ENCODE measurements around the gene NTN4. TPM values are rescaled to one million over a fixed set of nuclear protein-coding genes. Genes with fewer than 3 reads are reported as not detected.
A peak's percentile ranks its signal among the peaks of the same experiment; 100 is the strongest.

The NTN4 gene
- total and polyA plus RNA-seq, 8 donors = 14.6 to 63.9 (median 21.1) TPM

DNA sequence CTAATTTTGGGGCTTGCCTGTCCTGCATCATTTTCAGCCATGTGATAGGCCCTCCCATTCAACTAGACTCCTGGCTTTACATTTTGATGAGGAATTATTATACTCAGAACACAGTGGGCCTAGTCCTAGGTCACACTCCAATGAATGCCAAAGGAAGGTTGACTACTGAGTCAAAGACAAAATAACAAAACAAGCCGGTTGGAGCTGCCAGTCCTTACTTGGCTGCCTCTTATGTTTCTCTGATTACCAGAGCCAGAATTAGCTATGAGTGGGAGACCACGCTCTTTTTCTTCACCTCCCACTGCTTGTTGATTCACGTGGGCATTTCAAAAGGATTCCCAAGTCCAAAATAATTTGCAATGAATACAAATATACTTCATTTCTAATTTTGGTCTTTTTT, 161.2 kb downstream of the NTN4 start:
- no peaks in the 10 kb centered on the region for H3K9me3 ChIP-seq
- WGBS, 2 donors = 82 to 85% methylated on average over 3 of the region's 3 CpGs
- ATAC-seq = no peak
- intact Hi-C loops (cut with DNase I) = loop anchor here in 1 of 3 donors (5.0 kb wide), 1 partner anchor 33 kb away; no protein-coding TSS in a partner anchor
- TF ChIP-seq, protein P1, sequence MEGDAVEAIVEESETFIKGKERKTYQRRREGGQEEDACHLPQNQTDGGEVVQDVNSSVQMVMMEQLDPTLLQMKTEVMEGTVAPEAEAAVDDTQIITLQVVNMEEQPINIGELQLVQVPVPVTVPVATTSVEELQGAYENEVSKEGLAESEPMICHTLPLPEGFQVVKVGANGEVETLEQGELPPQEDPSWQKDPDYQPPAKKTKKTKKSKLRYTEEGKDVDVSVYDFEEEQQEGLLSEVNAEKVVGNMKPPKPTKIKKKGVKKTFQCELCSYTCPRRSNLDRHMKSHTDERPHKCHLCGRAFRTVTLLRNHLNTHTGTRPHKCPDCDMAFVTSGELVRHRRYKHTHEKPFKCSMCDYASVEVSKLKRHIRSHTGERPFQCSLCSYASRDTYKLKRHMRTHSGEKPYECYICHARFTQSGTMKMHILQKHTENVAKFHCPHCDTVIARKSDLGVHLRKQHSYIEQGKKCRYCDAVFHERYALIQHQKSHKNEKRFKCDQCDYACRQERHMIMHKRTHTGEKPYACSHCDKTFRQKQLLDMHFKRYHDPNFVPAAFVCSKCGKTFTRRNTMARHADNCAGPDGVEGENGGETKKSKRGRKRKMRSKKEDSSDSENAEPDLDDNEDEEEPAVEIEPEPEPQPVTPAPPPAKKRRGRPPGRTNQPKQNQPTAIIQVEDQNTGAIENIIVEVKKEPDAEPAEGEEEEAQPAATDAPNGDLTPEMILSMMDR (IDR thresholded peaks at IDR 0.05) = no peak
- no peak for DNase-seq
- H3K27ac ChIP-seq = no peak overlapping the region
- H3K4me1 ChIP-seq = peaks cover 16 to 44% (median 31%) of the 10 kb centered on the region in 3 donors
- no peaks in the 10 kb centered on the region for H3K36me3 ChIP-seq
- FAIRE-seq = no peak
- no peaks in the 10 kb centered on the region for H3K27me3 ChIP-seq
- H3K4me3 ChIP-seq = no peak overlapping the region

DNA sequence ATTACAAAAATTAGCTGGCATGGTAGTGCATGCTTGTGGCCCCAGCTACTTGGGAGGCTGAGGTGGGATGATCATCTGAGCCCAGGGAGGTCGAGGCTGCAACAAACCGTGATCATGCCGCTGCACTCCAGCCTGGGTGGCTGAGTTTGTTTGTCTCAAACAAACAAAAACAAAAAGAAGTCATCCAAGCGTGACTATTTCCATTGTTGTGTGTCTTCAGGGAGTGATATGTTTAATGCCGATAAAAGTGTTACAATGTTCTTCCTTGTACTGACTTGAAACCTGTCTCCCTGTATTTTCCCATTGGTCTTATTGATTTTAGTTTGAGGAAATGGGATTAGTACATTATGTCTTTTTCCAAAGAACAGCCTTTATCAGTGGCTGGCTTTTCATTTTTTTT, 163.7 kb downstream of the NTN4 start:
- WGBS, 2 donors = 12 to 22% methylated on average over 5 of the region's 5 CpGs
- Histone ChIP-seq H3K4me1 (peaks cover 16 to 33% (median 30%) of the 10 kb centered on the region in 3 donors), H3K27ac (peak overlapping the region; percentile 41 to 85 (median 66)), H3K4me3 (no peak overlapping the region), H3K36me3 (no peaks in the 10 kb centered on the region), H3K9me3 (no peaks in the 10 kb centered on the region), H3K27me3 (no peaks in the 10 kb centered on the region)
- TF ChIP-seq, protein P1 (IDR thresholded peaks at IDR 0.05) = no peak
- FAIRE-seq = no peak
- ATAC-seq = peak; percentile 26 to 71 (median 46)
- intact Hi-C loops (cut with DNase I) = loop anchor here in 1 of 3 donors (5.0 kb wide), 1 partner anchor 35 kb away; no protein-coding TSS in a partner anchor
- no peak for DNase-seq

DNA sequence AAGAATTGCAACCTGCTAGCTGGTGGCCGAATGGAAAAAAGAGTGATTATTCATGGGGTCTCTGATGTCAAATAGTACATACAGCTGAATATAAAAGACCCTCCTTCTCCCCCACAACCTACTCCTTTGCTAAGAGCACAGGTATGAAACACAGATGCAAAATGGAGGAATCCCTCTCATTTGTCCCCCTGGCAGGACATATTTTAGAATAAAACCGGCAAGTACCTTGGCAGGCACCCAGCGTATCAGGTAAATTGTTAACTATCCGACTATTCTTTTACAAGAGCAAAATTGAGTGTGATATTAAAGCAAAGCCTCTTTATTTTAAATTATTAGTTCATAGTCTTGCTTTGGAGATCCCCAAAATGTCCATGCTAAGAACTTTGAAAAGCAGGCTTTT, 165.6 kb downstream of the NTN4 start:
- intact Hi-C loops (cut with DNase I) = loop anchor here in 1 of 3 donors (5.0 kb wide), 1 partner anchor 37 kb away; no protein-coding TSS in a partner anchor
- 14 to 15% methylated on average over 4 of the region's 4 CpGs for whole genome bisulfite sequencing, 2 donors
- no peaks in the 10 kb centered on the region for H3K9me3 ChIP-seq
- no peaks in the 10 kb centered on the region for H3K27me3 ChIP-seq
- no peaks in the 10 kb centered on the region for H3K36me3 ChIP-seq
- peak overlapping the region; percentile 40 to 85 (median 78) for H3K27ac ChIP-seq
- FAIRE-seq (no peak), DNase-seq (peak in 4 of 6 donors; percentile 48 to 55 (median 54)), ATAC-seq (peak in 3 of 4 donors; percentile 22 to 44 (median 27))
- peaks cover 16 to 38% (median 30%) of the 10 kb centered on the region in 3 donors for H3K4me1 ChIP-seq
- no peak overlapping the region for H3K4me3 ChIP-seq
- TF ChIP-seq, protein P1 (IDR thresholded peaks at IDR 0.05) = no peak

DNA sequence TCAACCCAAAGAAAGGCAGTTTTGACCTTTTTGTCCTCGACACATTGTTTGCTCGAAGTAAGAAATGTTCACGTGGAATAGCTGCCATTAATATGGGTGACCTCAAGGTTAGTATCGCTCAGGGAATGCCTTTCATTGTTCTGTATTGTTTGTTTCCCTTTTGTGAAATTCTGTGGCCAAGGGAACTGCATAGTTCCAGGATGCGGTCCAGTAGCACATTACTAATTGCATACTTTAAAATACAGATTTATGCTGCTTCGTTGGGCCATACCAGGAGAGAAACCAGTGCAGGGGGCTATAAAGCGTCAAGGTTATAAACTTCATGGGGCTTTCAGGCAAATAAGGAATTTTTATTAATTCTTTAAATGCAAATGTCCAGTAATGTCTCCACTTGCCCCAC, 166.0 kb downstream of the NTN4 start:
- ATAC-seq (peak in 3 of 4 donors; percentile 45 to 52 (median 48)), FAIRE-seq (no peak), DNase-seq (no peak)
- TF ChIP-seq, protein P1 (IDR thresholded peaks at IDR 0.05) = no peak
- 37 to 47% methylated on average over 7 of the region's 7 CpGs for WGBS, 2 donors
- Histone ChIP-seq H3K27me3 (no peaks in the 10 kb centered on the region), H3K9me3 (no peaks in the 10 kb centered on the region), H3K36me3 (no peaks in the 10 kb centered on the region), H3K4me1 (peaks cover 16 to 38% (median 30%) of the 10 kb centered on the region in 3 donors), H3K4me3 (no peak overlapping the region), H3K27ac (peak overlapping the region; percentile 40 to 85 (median 78))
- intact Hi-C loops (cut with DNase I) = no loop called here

DNA sequence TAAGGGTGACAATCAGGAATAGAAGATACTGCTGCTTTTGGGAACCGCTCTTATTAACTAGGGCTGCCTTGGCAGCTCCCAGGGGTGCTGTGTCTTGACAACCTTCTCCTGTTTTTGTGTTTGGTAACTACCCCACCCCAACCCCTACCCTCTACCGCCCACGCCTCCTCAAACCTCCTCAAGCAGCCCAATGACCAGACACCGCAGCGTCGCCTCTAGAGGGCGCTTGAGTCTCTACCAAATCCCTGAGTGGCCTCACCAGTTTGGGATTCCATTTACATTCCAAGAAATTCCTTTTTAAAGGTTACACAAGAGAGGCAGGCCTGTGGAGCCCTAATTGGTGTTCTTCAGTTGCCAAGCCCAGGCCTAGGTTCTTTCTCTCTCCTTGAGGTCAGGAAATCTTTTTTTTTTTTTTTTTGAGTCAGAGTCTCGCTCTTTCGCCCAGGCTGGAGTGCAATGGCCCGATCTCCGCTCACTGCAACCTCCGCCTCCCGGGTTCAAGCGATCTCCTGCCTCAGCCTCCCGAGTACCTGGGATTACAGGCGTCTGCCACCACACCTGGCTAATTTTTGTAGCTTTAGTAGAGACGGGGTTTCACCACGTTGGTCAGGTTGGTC, 166.9 kb downstream of the NTN4 start:
- Histone ChIP-seq H3K27ac (peak overlapping the region; percentile 40 to 85 (median 78)), H3K27me3 (no peaks in the 10 kb centered on the region), H3K36me3 (no peaks in the 10 kb centered on the region), H3K9me3 (no peaks in the 10 kb centered on the region), H3K4me1 (peaks cover 16 to 38% (median 30%) of the 10 kb centered on the region in 3 donors), H3K4me3 (no peak overlapping the region)
- peak in 5 of 6 donors; percentile 45 to 80 (median 62) for DNase-seq
- WGBS, 2 donors = 72 to 75% methylated on average over 18 of the region's 18 CpGs
- FAIRE-seq = no peak
- TF ChIP-seq, protein P1 (IDR thresholded peaks at IDR 0.05) = peak; percentile 22 to 38 (median 35)
- intact Hi-C loops (cut with DNase I) = no loop called here
- ATAC-seq = peak; percentile 29 to 73 (median 62)

All from pancreas (tissue), 10 donors.